ENCODE measurements around the gene ZNF750.

DNA sequence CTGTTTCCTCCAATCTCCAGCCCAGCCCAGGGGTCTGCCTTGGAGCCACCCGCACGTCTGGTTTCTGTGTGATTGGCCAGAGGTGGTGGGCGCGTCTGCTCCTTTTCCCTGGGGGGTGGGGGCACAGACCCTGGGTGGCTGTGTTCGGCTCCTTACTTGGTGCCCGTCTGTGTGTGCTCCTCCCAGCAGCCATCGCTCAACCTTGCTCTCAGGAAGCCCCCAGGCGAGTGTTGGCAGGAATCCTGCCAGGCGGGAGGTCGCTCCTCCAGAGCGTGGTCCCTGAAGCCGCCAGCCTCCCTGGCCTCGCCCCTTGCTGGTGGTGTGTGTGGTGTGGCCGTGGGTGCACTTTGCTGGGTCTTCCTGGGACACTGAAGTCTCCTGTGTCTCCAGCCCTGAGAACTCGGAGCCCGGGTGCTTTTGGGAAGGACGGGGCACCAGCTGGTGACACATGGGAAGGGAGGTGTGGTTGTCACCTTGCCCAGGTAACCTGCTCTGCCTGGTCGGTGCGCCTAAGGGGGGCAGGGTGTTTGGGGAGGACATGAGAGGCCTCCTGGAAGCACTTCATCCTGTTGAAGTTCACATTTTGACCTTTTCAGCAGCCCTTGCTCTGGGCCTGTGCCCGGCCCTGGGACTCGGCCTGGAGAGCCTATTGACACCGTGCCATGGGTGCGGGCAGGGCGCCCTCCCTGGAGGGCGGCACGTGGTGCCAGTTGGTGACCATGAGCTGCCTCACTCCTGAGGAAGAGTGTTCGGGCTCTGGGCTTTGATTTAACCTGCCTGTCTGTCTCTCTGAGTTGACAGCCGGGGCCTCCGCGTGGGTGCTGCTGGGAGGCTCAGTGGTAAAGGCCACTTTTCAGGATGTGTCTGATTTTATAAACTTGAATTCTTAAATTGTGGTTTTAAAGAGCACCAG lies 49.0 kb upstream of the ZNF750 start:
- TF ChIP-seq, protein P1, sequence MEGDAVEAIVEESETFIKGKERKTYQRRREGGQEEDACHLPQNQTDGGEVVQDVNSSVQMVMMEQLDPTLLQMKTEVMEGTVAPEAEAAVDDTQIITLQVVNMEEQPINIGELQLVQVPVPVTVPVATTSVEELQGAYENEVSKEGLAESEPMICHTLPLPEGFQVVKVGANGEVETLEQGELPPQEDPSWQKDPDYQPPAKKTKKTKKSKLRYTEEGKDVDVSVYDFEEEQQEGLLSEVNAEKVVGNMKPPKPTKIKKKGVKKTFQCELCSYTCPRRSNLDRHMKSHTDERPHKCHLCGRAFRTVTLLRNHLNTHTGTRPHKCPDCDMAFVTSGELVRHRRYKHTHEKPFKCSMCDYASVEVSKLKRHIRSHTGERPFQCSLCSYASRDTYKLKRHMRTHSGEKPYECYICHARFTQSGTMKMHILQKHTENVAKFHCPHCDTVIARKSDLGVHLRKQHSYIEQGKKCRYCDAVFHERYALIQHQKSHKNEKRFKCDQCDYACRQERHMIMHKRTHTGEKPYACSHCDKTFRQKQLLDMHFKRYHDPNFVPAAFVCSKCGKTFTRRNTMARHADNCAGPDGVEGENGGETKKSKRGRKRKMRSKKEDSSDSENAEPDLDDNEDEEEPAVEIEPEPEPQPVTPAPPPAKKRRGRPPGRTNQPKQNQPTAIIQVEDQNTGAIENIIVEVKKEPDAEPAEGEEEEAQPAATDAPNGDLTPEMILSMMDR (IDR thresholded peaks at IDR 0.05), result no peak
- no peak for TF ChIP-seq POLR2A (IDR thresholded peaks at IDR 0.05)
